Fibroblast of the aortic adventitia (primary cell): ENCODE data around the gene CBLIF. TPM values are rescaled to one million over a fixed set of nuclear protein-coding genes. Genes with fewer than 3 reads are reported as not detected.

Experiments
- DNase-seq: peaks from one replicate; pipeline ENCODE4 v3.0.0-alpha.2; 2010; ENCODE audit warnings: low read depth
- H3K4me3 ChIP-seq: 2 replicates; pipeline ENCODE4 v1.5.1; 2011; ENCODE audit warnings: low read depth, mild to moderate bottlenecking, control low read depth, low read length, moderate library complexity
- total RNA-seq: library from RNA; depleted of rRNA; stranded (reverse); fragments of >200 nt; gene quantifications from 2 replicates; pipeline ENCODE4 v1.2.3, GENCODE V29; 2012; ENCODE audit warnings: low replicate concordance
- TF ChIP-seq, protein P1 (sequence below): IDR thresholded peaks from 2 replicates; pipeline ENCODE4 v1.5.1; 2011; ENCODE audit warnings: mild to moderate bottlenecking, low read length, control low read depth, inconsistent platforms; ENCODE audit not compliant: insufficient read depth

The CBLIF gene
- total RNA-seq, 1 donor, result not detected

DNA sequence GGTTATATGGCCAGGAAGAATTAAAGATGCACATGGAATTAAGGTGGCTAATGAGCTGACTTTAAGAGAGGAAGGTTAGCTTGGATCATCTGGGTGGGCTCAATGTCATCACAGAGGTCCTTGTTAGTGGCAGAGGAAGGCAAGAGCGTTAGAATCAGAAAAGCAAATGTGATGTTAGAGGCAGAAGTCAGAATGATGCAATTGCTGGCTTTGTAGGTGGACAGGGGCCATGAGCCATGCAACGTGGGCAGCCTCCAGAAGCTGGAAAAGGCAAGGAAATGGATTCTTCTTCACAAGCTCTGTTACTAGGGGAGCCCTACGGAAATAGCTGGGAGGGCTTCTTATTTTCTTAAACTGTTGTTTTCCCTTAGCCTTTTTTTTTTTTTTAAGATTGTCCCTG is 2.3 kb upstream of the CBLIF start:
- no peak overlapping the region for H3K4me3 ChIP-seq
- DNase-seq, result no peak
- TF ChIP-seq, protein P1, sequence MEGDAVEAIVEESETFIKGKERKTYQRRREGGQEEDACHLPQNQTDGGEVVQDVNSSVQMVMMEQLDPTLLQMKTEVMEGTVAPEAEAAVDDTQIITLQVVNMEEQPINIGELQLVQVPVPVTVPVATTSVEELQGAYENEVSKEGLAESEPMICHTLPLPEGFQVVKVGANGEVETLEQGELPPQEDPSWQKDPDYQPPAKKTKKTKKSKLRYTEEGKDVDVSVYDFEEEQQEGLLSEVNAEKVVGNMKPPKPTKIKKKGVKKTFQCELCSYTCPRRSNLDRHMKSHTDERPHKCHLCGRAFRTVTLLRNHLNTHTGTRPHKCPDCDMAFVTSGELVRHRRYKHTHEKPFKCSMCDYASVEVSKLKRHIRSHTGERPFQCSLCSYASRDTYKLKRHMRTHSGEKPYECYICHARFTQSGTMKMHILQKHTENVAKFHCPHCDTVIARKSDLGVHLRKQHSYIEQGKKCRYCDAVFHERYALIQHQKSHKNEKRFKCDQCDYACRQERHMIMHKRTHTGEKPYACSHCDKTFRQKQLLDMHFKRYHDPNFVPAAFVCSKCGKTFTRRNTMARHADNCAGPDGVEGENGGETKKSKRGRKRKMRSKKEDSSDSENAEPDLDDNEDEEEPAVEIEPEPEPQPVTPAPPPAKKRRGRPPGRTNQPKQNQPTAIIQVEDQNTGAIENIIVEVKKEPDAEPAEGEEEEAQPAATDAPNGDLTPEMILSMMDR, result no peak

DNA sequence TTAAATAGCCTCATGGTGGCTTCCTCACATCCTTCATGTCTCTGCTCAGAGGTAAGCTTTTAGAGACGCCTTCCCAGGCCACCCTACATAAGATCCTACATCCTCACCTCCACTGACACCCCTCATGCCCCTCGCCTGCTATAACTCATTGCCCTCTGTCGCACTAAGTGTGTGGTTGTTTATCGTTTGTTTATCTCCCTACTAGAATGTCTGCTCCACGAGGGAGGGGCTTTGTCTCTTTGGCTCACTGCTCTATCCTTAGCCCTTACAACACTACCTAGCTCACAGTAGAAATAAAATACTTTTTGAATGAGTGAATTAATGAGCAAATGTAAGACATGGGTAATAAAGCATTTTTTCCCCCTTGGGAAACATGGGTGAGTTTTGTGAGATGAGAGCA is 1.3 kb upstream of the CBLIF start:
- no peak overlapping the region for H3K4me3 ChIP-seq
- DNase-seq, result no peak
- TF ChIP-seq, protein P1, result no peak

DNA sequence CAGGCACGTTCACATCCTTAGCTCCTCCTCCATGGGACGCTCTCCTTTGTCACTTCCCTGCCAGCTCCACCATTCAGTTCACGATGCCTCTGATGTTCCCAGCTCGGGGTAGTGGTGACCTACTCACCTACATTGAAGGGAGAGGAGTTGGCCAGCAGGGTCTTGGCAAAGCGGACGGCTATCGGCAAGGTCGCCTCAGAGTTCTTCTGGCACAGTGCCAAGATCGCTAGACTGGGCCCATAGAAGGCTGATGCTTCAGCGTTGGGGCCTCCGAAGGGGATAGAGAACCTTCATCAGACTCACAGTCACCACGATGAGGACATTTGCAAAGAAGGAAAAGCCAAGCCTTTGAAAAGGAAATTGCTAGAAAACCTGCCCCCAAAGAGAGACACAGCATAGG is 3.0 kb downstream of the CBLIF start:
- DNase-seq, result no peak

DNA sequence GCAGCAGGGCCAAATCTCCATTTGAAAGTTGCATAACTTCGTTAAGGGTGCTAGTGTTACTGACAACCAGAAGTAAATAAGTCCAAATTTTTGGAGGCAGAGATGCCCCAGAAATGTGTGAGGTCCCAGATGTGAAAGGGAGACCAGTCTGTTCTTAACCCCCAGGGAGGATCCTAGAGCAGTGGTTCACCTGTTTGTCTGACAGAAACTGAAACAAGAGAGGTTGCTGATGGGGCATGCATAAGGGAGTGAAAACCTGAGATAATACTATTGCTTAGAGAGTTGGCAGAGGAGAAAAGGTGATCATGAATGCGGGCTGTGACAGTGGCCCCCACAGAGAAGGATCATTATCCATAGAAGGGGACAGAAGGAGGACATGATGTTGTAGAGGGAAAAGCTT is 3.8 kb downstream of the CBLIF start:
- TF ChIP-seq, protein P1, result no peak
- DNase-seq, result no peak
- H3K4me3 ChIP-seq, result no peak overlapping the region

More for the DNA sequence above, 3.0 kb downstream of the CBLIF start:
- no peak overlapping the region for H3K4me3 ChIP-seq
- TF ChIP-seq, protein P1, result no peak

DNA sequence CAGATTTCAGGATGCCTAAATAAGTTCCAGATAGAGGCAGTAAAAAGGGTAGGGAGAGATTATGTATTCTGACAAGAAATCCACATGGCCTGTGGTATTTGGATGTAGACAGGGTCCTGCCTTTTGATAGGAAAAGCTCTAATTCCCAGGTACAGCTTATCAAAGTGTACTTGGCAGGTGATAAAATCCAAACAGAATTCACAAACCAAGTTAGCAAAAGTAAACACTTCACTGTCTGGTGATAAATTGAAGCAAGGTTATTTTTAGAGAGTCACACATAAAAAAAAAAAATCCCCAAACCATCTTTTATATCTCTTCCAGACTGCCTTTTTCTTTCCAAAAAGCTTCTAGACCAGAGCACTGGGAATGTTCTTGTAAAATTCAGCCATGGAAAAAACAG is 5.7 kb downstream of the CBLIF start:
- DNase-seq, result no peak
- TF ChIP-seq, protein P1, result no peak

DNA sequence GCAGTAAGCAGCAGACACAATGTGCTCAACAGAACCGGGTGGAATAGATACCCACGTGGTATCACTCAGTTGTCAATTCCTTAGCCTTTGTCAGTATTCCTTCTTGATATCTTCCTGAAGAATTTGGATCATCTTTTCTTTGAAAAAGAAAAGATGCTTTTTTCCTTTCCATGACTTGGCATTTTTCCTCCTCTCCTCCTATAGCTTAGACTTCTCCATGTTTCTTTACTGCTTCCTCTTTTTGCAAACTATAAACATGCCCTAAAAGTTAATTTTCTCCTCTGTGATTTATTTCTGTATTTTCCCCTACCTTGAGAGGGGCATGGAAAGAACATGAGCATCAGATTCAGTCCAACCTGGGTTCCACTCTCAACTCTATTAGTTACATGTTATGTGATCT is 11.7 kb downstream of the CBLIF start:
- TF ChIP-seq, protein P1, result no peak

More for the DNA sequence above, 5.7 kb downstream of the CBLIF start:
- no peak overlapping the region for H3K4me3 ChIP-seq

DNA sequence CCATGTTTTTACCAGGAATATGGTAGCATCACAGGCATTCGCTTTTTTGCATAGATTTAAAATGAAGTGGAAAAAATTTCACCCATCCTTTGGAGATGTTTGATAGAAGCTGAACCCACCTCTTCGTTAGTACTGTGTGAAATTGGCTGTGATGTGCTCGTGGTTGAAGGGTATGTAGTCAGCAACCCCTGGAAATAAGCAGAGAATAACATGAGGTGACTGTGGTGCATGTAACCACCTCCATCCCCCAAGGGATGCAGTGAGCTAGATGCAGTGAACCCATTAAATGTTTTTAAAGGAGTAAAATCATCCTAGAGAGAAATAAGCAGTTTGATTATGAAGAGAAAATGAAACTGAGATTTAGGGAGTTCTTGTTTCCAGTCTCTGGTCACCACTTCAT is 15.9 kb downstream of the CBLIF start:
- DNase-seq, result no peak
- H3K4me3 ChIP-seq, result no peak overlapping the region
- TF ChIP-seq, protein P1, result no peak

More for the DNA sequence above, 11.7 kb downstream of the CBLIF start:
- no peak overlapping the region for H3K4me3 ChIP-seq
- DNase-seq, result no peak
